BJ (cell line): ENCODE measurements around the gene EHD4. TPM values are rescaled to one million over a fixed set of nuclear protein-coding genes. Genes with fewer than 3 reads are reported as not detected.

ENCODE experiments used
- CTCF ChIA-PET: fragments of 350-600 bp; formaldehyde crosslinking; extraction: SDS; loops from one replicate; lab custom pipeline; 2021; ENCODE audit warnings: antibody characterized with exemption, inconsistent platforms; lab: Yijun Ruan, JAX
- POLR2A ChIA-PET: fragments of 300-600 bp; sonication (Branson Sonifier 250); formaldehyde crosslinking; extraction: SDS; loops from one replicate; lab custom pipeline; 2021; ENCODE audit warnings: antibody characterized with exemption; lab: Charles Lee
- DNase-seq: peaks from one replicate; pipeline ENCODE4 v3.0.0-alpha.2; 2011; ENCODE audit warnings: low read depth
- H3K27me3 ChIP-seq: 2 replicates; pipeline ENCODE4 v1.6.0; 2011; ENCODE audit warnings: low read length; ENCODE audit not compliant: control insufficient read depth, insufficient read depth
- H3K36me3 ChIP-seq: 2 replicates; pipeline ENCODE4 v1.5.1; 2011; ENCODE audit warnings: low read length; ENCODE audit not compliant: control insufficient read depth, insufficient read depth
- H3K4me3 ChIP-seq: 2 replicates; pipeline ENCODE4 v1.5.1; 2011; ENCODE audit warnings: low read depth, mild to moderate bottlenecking, control low read depth, low read length
- polyA plus RNA-seq: library from polyadenylated mRNA; depleted of rRNA; stranded (reverse); fragments of >200 nt; gene quantifications from 2 replicates; pipeline ENCODE4 v1.2.3, GENCODE V29; 2011
- TF ChIP-seq, protein P1 (sequence below): IDR thresholded peaks from 2 replicates; pipeline ENCODE4 v1.5.1; 2011; ENCODE audit warnings: low read depth, mild to moderate bottlenecking, control low read depth, inconsistent platforms, low read length, moderate library complexity; ENCODE audit not compliant: insufficient read depth

EHD4 gene
- polyA plus RNA-seq, 1 experiment = 17.0 TPM

GRCh38 chr15:41897363-41897799 lies 75.0 kb downstream of the EHD4 start:
- no peak overlapping the region for H3K4me3 ChIP-seq
- H3K36me3 ChIP-seq = peaks cover 3% of the 10 kb centered on the region
- TF ChIP-seq, protein P1, sequence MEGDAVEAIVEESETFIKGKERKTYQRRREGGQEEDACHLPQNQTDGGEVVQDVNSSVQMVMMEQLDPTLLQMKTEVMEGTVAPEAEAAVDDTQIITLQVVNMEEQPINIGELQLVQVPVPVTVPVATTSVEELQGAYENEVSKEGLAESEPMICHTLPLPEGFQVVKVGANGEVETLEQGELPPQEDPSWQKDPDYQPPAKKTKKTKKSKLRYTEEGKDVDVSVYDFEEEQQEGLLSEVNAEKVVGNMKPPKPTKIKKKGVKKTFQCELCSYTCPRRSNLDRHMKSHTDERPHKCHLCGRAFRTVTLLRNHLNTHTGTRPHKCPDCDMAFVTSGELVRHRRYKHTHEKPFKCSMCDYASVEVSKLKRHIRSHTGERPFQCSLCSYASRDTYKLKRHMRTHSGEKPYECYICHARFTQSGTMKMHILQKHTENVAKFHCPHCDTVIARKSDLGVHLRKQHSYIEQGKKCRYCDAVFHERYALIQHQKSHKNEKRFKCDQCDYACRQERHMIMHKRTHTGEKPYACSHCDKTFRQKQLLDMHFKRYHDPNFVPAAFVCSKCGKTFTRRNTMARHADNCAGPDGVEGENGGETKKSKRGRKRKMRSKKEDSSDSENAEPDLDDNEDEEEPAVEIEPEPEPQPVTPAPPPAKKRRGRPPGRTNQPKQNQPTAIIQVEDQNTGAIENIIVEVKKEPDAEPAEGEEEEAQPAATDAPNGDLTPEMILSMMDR = no peak
- CTCF ChIA-PET = interaction anchor here (0.5 kb wide), 1 partner anchor 146 kb away, joined by 4 read pairs; no protein-coding TSS in a partner anchor
- DNase-seq = no peak
- H3K27me3 ChIP-seq = no peaks in the 10 kb centered on the region
- POLR2A ChIA-PET = no interaction called here

- Histone ChIP-seq H3K36me3 (peaks cover 3% of the 10 kb centered on the region), H3K27me3 (no peaks in the 10 kb centered on the region), H3K4me3 (no peak overlapping the region)
- no peak for DNase-seq
- CTCF ChIA-PET = interaction anchor here (0.5 kb wide), 1 partner anchor 145 kb away, joined by 4 read pairs; no protein-coding TSS in a partner anchor
- POLR2A ChIA-PET = no interaction called here
- TF ChIP-seq, protein P1 = no peak
These were observed 75.8 kb downstream of the EHD4 start for GRCh38 chr15:41896566-41896965.

DNA sequence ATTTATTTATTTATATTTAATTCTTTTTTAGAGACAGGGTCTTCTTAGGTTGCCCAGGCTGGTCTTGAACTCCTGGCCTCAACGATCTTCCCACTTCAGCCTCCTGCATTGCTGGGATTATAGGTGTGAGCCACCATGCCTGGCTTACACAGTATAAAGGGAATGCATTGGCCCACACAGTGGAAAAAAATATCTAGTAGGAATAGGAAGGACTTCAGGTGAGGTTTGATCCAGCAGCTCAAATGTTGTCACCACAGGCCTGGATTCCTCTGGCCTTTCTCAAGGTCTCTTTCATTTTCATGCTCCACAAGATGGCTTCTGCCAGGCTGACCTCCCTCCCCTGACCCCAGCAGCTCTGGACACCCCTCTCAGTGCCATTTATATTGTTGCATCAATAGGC lies 76.4 kb downstream of the EHD4 start:
- no peaks in the 10 kb centered on the region; the same call in 1 of the 2 replicates for H3K27me3 ChIP-seq
- ChIA-PET POLR2A (no interaction called here), CTCF (interaction anchor here (1.5 to 4.3 kb wide), 2 partner anchors 8 to 77 kb away, joined by 3 to 24 read pairs; partner anchors contain the start of gene EHD4)
- no peak for DNase-seq
- peaks cover 3% of the 10 kb centered on the region for H3K36me3 ChIP-seq
- H3K4me3 ChIP-seq = no peak overlapping the region
- TF ChIP-seq, protein P1 = no peak

DNA sequence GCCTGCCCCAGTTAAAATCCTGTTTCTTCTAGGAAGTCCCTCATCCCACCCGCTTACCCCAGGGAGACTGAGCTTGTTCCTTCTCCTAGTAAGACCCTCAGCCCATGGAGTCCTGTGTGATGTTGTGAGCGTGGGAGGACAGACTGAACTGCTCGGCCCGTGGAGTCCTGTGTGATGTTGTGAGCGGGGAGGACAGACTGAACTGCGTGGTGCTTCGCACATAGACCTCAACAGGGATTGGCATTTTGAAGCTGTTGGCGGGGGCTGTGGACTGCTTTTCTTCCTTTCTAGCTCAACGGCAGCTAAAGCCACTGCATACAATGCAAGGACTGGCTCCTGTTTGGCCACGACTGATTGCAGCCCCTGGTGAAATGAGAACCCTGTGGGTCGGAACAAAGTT lies 76.9 kb downstream of the EHD4 start:
- CTCF ChIA-PET = interaction anchor here (1.5 to 4.3 kb wide), 2 partner anchors 8 to 77 kb away, joined by 3 to 24 read pairs; partner anchors contain the start of gene EHD4
- POLR2A ChIA-PET = no interaction called here
- H3K27me3 ChIP-seq = no peaks in the 10 kb centered on the region; the same call in 1 of the 2 replicates
- no peak overlapping the region for H3K4me3 ChIP-seq
- no peak for DNase-seq
- TF ChIP-seq, protein P1 = no peak
- peaks cover under 1% of the 10 kb centered on the region; the same call in 1 of the 2 replicates for H3K36me3 ChIP-seq

- Histone ChIP-seq H3K27me3 (no peaks in the 10 kb centered on the region; the same call in 1 of the 2 replicates), H3K4me3 (no peak overlapping the region), H3K36me3 (no peaks in the 10 kb centered on the region)
- POLR2A ChIA-PET = no interaction called here
- TF ChIP-seq, protein P1 = peak; percentile 35
- CTCF ChIA-PET = interaction anchor here (1.0 to 4.3 kb wide), 3 partner anchors 9 to 78 kb away, joined by 3 to 24 read pairs (median 3); partner anchors contain the start of gene EHD4
- peak; percentile 13 for DNase-seq
These were observed 77.4 kb downstream of the EHD4 start for GRCh38 chr15:41894791-41895463.
